Right renal pelvis (tissue), 4 donors: ENCODE data around the gene DOK6. TPM values are rescaled to one million over a fixed set of nuclear protein-coding genes. Genes with fewer than 3 reads are reported as not detected.
"Not testable (repeated sequence)": the region's sequence is repeated elsewhere in the genome, so short reads cannot be mapped to it uniquely, and the experiment has no call there.

Source experiments
- DNase-seq, 4 donors: peaks; one replicate each; pipeline ENCODE4 v3.0.0-alpha.2; 2013; ENCODE audit warnings: low read depth in 4 of 4, low spot score in 3 of 4, missing footprints in 1 of 4
- polyA plus RNA-seq, 4 donors: library from polyadenylated mRNA; unstranded; fragments of 120-200 nt; gene quantifications; one replicate each; pipeline ENCODE4 v1.2.1, GENCODE V29; 2013; ENCODE audit not compliant: insufficient read length in 4 of 4

DOK6 gene
- polyA plus RNA-seq, 4 donors, result 15.3 to 18.9 (median 18.0) TPM

DNA sequence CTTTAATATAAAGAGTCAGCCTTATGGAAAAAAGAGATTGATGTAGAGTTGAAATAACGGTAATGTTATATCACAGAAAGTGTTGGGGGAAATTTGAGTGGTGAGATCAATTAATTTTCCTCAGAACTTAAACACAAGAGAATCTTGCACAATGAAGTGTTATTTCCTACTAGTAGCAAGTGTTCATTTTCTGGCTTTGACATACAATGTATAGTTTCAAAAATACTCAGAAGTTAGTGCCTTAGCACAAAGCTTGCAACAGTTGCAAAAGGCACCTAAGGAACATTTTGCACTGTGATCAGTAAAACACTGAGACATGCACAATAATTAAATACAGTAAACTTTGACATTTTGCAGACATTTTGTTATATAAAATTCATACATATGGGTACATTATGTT is 385.7 kb downstream of the DOK6 start:
- DNase-seq, result no peak

DNA sequence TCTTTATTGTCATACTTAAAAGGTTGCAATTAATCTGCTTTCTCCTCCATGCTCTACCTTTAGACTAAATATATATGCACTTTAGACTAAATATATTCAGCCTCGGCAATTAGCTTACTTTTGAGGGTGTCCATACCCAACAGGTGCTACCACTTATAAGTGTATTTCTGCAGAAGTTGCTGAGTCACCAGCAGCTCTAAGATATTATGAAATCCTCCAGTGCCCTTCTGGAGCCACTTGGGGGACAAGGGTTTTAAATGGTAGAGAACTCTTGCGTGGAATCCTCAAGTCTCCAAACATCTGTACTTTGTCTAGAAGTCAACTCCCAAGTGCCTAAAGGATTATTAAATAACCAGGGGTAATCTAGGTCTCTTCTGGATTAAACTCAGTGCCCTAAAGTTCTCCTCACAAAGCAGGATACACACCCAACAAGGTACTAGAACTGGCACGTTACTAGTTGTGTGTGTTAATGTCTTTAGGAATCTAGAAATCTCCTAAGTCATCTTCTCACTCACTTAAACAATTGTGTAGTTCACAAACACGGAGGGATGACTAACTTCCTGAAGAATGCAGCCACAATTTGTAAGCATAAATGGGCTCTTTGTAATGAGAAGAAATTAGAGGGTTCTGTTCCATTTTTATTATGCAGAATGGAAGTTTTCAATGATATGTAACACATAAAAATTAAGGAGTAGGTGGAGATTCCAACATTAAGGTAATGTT is 387.3 kb downstream of the DOK6 start:
- no peak for DNase-seq

DNA sequence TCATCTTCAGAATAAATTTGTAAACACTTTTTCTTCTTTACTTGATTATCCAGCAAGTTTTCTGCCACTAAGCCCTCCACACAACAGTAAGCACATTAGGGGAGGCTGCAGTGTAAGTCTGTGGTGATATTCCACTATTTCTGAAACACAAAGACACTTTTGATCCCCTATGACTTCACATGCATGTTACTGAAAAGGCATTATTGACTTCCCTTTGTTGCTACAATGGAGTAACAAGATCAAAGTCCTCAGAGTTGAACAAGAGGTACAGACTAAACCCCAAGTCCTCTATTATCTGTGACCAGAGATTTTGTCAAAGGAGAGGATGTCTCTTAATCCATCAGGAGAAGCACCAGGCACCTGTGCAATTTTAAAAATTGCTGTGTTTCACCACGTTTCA is 389.1 kb downstream of the DOK6 start:
- no peak for DNase-seq

DNA sequence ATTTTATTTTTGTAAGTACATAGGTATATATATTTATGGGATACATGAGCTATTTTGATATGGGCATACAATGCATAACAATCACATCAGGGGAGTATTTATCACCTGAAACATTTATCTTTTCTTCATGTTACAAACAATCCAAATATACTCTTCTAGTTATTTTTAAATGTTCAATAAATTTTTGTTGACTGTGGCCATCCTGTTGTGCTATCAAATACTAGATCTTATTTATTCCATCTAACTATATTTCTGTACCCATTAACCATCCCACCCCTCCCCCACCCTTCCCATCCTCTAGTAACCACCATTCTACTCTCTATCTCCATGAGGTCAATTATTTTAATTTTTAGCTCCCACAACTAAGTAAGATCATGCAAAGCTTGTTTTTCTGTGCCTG is 390.0 kb downstream of the DOK6 start:
- DNase-seq, result no peak

GRCh38 chr18:69795791-69796190 is 395.1 kb downstream of the DOK6 start:
- no peak for DNase-seq

DNA sequence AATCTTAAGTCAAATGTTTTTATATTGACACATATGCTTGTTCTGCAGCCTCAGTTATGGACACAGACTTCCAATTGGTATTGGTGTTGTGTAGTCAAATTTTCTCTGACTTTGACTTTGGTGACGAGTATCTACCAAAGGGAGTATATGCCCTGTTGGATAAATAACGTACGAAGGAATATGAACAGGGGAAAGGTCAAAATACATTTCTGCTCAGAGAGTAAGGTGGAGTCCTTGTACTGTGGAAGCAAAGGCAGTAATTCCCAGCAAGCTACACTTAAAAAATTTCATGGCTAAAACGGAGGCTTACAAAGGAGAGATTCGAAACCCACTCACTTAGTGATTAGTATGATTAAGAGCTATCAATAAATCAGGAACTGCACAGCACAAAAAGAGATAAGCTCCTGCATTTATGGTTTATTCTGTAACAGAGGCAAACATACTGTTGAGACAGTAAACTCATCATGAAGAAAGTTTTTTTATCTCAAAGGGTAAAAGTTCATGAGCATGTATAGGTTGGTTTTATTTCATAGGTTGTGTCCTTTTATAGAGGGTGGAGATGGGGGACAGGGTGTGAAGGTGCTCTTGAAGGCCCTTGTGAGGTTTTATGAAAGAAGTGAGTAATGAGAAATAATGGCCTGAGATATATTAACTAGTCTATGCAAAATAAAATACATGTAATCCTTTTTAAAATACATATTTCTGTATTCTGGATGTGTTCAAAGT is 404.3 kb downstream of the DOK6 start:
- DNase-seq, result no peak

GRCh38 chr18:69808399-69808798 is 407.7 kb downstream of the DOK6 start:
- no peak for DNase-seq

- no peak for DNase-seq
Measured at GRCh38 chr18:69813559-69813958, 412.9 kb downstream of the DOK6 start.

GRCh38 chr18:69814861-69815385 is 414.2 kb downstream of the DOK6 start:
- no peak for DNase-seq

- DNase-seq, result peak in 3 of 4 donors; percentile 23 to 28 (median 26)
Measured at GRCh38 chr18:69817335-69817940, 416.8 kb downstream of the DOK6 start.

DNA sequence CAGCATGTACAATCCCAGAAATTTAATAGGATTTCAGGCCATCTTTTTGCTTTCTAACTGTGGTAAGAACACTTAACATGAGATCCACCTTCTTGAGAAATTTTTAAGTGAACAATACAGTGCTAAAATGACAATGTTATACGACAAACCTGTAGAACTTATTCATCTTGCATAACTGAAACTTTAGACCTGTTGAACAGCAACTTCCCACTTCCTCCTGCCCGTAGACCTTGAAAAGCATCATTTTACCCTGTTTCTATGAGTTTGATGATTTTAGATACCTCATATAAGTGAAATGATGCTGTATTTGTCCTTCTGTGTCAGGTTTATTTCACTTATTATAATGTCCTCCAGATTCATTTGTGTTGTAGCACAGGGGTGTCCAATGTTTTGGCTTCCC is 418.8 kb downstream of the DOK6 start:
- no peak for DNase-seq

GRCh38 chr18:69820538-69820937 is 419.9 kb downstream of the DOK6 start:
- no peak for DNase-seq

DNA sequence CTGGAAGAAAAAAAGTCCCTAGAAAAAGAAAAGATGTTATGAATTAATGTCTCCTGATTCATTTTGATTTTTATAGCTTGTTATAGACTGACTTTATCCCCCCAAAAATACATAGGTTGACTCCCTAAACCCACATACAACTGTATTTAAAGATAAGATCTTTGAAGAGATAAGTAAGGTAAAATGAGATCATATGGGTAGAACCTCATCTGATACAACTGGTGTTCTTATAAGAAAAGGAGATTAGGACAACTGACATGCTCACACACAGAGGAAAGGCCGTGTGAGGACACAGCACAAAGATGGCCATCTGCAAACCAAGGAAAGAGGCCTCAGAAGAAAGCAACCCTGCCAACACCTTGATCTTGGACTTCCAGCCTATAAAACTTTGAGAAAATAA is 429.5 kb downstream of the DOK6 start:
- DNase-seq, result no peak

GRCh38 chr18:69834980-69835379 is 434.3 kb downstream of the DOK6 start:
- not testable (repeated sequence) for DNase-seq

GRCh38 chr18:69838003-69838402 is 437.3 kb downstream of the DOK6 start:
- DNase-seq, result no peak

DNA sequence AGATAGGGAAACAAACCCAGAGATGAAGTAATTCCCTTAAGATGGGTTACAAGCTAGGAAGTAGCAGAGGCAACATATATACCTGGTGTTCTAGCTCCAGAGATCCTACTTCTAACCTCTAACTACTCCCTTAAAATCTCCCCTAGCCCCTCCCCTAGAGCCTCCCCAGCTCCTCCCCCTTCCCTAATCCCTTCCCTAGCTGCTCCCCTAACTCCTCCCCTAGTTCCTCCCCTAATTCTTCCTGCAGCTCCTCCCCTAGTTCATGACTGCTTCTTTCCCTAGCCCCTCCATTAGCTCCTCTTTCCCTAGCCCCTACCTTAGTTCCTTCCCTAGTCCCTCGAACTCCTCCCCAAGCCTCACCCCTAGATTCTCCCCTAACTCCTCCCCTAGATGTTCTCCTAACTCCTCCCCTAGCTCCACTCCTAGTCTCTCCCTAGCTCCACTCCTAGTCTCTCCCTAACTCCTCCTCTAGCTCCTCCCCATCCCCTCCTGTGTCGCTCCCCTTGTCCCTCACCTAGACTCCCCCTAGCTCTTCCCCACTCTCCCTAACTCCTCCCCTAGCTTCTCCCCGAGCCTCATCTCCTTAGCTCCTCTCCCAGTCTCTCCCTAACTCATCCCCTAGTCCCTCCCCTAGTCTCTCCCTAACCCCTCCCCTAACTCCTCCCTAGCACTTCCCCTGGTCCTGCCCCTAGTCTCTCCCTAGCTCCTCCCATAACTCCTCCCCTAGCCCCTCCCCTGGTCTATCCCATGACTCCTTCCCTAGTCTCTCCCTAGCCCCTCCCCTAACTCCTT is 438.1 kb downstream of the DOK6 start:
- no peak for DNase-seq

- no peak for DNase-seq
Measured at GRCh38 chr18:69839497-69839896, 438.8 kb downstream of the DOK6 start.

GRCh38 chr18:69840001-69840400 is 439.3 kb downstream of the DOK6 start:
- no peak for DNase-seq

DNA sequence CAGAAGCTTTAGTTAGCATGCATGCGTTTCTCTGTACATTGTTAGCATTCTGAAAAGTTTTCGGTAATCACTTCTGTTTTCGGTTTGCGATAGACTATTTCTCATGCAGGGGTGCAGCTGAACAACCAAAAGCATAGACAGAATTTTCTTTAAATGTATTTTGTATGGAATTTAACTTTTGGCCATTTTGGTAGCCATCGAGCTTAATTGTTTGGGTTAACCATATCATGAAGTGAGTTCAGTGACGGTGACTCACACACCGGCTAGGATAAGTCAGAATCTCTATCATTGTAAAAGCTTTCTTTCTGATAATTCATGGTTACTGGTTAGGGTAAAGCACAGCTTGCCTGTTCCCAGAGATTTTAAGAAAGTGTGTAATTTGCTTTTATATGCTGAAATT is 439.8 kb downstream of the DOK6 start:
- no peak for DNase-seq

DNA sequence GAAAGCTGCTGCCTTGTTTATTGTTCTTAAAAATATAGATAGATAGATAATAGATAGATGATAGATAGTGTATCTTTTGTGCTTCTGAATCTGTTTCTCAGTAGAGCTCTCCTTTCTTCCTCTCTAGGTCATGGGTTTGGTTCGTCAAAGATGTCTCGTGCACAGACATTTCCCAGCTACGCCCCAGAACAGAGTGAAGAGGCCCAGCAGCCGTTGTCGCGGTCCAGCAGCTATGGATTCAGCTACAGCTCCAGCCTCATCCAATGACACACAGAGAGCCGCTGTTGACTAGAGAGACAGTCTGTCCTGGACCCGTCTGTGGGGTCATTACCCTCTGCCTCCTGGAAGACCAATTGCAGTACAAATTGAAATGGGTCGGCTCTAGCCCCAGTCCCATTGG is 440.4 kb downstream of the DOK6 start:
- DNase-seq, result no peak

DNA sequence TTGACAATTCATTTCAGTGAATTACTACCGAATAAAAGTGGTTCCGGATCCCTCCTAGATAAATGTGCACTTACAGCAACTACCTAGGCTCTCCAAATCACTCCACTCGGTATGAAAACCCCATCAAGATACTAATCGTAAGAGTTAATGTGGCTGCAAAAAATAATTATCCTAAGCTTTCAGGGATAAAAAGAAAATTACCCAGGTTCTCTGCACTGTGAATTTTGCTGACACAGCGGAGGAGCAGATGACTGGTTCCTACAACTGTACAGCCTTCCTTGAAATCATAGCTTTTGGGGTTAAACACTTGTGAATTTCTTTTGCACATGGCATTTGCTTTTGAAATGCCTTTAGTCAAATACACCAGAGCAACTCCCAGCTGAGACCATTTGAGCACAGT is 442.3 kb downstream of the DOK6 start:
- no peak for DNase-seq
